Brain microvascular endothelial cell (primary cell): Measurements from ENCODE around the gene REM2.

Source experiments
- DNase-seq: peaks from one replicate; pipeline ENCODE4 v3.0.0-alpha.2; 2020
- H3K27ac ChIP-seq: fragments of 250-450 bp; sonication (Bioruptor Pico); 2 replicates; pipeline ENCODE4 v1.5.1; 2020; ENCODE audit warnings: mild to moderate bottlenecking, moderate library complexity
- H3K27me3 ChIP-seq: fragments of 250-450 bp; sonication (Bioruptor Pico); replicated peaks from 2 replicates; pipeline ENCODE4 v1.5.1; 2020; ENCODE audit warnings: mild to moderate bottlenecking
- H3K36me3 ChIP-seq: fragments of 250-450 bp; sonication (Bioruptor Pico); replicated peaks from 2 replicates; pipeline ENCODE4 v1.5.1; 2020; ENCODE audit warnings: mild to moderate bottlenecking
- H3K4me3 ChIP-seq: 2 replicates; pipeline ENCODE4 v1.5.1; 2011; ENCODE audit warnings: low read depth, mild to moderate bottlenecking, control low read depth, low read length, moderate library complexity
- in situ Hi-C: cut with HindIII; loops from 2 replicates; pipeline ENCODE4 v1.10.0; 2017; ENCODE audit warnings: low sequenced_read_pairs, low pct_ligation_motif_present
- TF ChIP-seq, protein P1 (sequence below): IDR thresholded peaks from 2 replicates; pipeline ENCODE4 v1.5.1; 2011; ENCODE audit warnings: low read depth, mild to moderate bottlenecking, moderate library complexity, low read length, control low read depth, inconsistent platforms; ENCODE audit errors: missing control alignments

The REM2 gene

DNA sequence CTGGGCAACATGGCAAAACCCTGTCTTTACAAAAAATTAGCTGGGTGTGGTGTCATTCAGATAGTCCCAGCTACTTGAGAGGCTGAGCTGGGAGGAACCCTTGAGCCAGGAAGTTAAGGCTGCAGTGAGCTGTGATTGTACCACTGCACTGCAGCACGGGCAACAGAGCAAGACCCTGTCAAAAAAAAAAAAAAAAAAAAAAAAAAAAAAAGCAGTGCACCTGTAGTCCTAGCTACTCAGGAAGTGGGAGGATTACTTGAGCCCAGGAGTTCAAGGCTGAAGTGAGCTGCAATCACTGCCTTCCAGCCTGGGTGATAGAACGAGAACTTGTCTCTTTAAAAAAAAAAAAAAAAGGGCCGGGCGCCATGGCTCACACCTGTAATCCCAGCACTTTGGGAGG is 5.6 kb downstream of the REM2 start:
- H3K36me3 ChIP-seq = no peaks in the 10 kb centered on the region
- no peak overlapping the region for H3K4me3 ChIP-seq
- no peak overlapping the region for H3K27ac ChIP-seq
- no peaks in the 10 kb centered on the region for H3K27me3 ChIP-seq
- TF ChIP-seq, protein P1, sequence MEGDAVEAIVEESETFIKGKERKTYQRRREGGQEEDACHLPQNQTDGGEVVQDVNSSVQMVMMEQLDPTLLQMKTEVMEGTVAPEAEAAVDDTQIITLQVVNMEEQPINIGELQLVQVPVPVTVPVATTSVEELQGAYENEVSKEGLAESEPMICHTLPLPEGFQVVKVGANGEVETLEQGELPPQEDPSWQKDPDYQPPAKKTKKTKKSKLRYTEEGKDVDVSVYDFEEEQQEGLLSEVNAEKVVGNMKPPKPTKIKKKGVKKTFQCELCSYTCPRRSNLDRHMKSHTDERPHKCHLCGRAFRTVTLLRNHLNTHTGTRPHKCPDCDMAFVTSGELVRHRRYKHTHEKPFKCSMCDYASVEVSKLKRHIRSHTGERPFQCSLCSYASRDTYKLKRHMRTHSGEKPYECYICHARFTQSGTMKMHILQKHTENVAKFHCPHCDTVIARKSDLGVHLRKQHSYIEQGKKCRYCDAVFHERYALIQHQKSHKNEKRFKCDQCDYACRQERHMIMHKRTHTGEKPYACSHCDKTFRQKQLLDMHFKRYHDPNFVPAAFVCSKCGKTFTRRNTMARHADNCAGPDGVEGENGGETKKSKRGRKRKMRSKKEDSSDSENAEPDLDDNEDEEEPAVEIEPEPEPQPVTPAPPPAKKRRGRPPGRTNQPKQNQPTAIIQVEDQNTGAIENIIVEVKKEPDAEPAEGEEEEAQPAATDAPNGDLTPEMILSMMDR = no peak
- DNase-seq = no peak
- in situ Hi-C loops = no loop called here

DNA sequence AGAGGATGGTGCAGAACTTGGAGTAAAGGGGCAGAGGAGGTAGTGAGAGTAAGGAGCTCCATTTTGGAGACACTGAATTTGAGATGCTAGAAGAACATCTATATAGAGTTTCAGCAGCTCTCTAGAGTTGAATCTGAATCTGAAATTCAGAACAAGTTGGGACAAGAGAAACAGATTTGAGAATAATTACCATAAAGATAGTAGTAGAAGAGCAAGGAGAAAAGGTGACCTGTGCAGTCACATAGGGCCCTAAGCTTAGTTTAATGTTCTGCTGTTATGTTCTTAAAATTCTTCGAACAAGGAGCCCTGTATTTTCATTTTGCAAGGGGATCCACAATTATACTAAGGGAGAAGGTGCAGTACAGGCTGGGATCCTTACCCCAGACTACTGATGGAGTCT is 7.4 kb downstream of the REM2 start:
- DNase-seq = no peak
- H3K36me3 ChIP-seq = no peaks in the 10 kb centered on the region
- H3K4me3 ChIP-seq = no peak overlapping the region
- in situ Hi-C loops = no loop called here
- TF ChIP-seq, protein P1 = no peak
- H3K27ac ChIP-seq = no peak overlapping the region
- H3K27me3 ChIP-seq = no peaks in the 10 kb centered on the region

- no peak for DNase-seq
- in situ Hi-C loops = no loop called here
- no peaks in the 10 kb centered on the region for H3K36me3 ChIP-seq
- no peak overlapping the region for H3K4me3 ChIP-seq
- TF ChIP-seq, protein P1 = no peak
- no peaks in the 10 kb centered on the region for H3K27me3 ChIP-seq
- H3K27ac ChIP-seq = no peak overlapping the region
Measured at GRCh38 chr14:22892488-22892887, 9.5 kb downstream of the REM2 start.

GRCh38 chr14:22893706-22894105 is 10.7 kb downstream of the REM2 start:
- Histone ChIP-seq H3K27me3 (no peaks in the 10 kb centered on the region), H3K4me3 (no peak overlapping the region), H3K27ac (no peak overlapping the region), H3K36me3 (no peaks in the 10 kb centered on the region)
- DNase-seq = no peak
- TF ChIP-seq, protein P1 = no peak
- in situ Hi-C loops = no loop called here

GRCh38 chr14:22895402-22895801 is 12.4 kb downstream of the REM2 start:
- DNase-seq = no peak
- H3K36me3 ChIP-seq = no peaks in the 10 kb centered on the region
- no peak overlapping the region for H3K4me3 ChIP-seq
- H3K27ac ChIP-seq = no peak overlapping the region
- in situ Hi-C loops = no loop called here
- TF ChIP-seq, protein P1 = no peak
- H3K27me3 ChIP-seq = no peaks in the 10 kb centered on the region

- Histone ChIP-seq H3K27me3 (no peaks in the 10 kb centered on the region), H3K36me3 (peaks cover 7% of the 10 kb centered on the region), H3K4me3 (no peak overlapping the region), H3K27ac (no peak overlapping the region)
- TF ChIP-seq, protein P1 = no peak
- in situ Hi-C loops = no loop called here
- no peak for DNase-seq
Measured at GRCh38 chr14:22896356-22896755, 13.3 kb downstream of the REM2 start.
